COR-L47 (cell line): ENCODE results near the gene DDX31.
A peak's percentile ranks its signal among the peaks of the same experiment; 100 is the strongest.

Experiments used
- DNase-seq: peaks from one replicate; lab custom pipeline; 2025; lab: John Stamatoyannopoulos, UW

Gene DDX31

DNA sequence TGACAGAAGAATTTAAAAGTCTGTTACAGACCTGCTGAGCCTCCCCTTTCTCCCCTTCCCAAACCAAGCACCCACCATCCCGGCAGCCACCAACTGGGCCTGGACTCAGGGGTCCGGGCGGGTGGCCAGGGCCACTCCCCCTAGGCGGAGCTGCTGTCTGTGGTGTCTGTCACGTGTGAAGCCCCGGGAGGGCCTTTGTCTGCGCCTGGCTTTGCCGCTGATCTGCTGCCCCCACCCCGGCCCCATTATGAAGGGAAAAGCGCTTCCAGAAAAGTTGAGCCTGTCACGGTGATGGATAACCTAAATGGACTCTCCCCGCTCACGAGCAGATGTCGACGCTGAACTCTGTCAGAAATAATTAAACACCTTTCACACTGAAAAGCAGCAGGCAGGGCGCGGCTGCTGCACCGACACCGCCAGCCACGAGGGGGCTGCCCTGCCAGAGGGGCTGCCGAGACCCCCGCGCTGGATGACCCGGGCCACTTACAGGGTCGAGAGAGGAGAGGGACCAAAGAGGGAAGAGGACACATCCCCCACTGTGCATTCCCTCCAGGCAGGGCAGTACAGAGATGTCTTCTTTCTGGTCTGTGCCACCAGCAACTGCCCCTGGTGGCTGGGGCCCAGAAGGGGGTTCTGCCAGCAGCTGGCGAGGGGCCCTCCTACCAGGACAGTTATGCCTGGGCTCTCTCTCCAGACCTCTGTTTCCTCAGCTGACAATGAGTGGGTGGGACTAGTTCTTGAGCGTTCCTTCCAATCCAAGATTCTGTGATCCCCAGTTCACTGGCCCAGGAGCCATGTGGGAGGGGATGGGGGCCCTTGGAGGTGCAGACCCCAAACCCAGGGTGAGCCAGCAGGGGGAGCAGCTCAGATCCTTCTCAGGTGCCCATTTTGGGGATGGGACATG, 123.4 kb downstream of the DDX31 start:
- DNase-seq, result peak; percentile 89

DNA sequence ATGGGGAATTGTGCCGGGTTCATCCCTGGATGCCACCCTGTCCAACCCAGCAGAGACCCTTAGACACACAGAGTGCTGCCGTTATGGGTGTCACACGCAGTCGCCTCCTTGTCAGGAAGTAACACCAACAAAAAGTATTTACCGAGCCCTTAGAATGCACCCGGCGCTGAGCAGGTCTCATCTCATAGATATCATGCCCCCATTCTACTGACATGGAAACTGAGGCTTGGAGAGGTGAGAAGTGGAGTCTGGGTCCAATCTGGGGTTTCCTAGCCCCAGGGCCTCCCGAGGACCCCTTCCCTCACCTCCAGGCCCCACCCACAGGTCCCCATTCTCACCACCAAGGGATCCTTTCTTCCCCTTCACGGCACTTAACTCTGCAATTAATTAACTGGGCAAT, 124.2 kb downstream of the DDX31 start:
- DNase-seq, result no peak

DNA sequence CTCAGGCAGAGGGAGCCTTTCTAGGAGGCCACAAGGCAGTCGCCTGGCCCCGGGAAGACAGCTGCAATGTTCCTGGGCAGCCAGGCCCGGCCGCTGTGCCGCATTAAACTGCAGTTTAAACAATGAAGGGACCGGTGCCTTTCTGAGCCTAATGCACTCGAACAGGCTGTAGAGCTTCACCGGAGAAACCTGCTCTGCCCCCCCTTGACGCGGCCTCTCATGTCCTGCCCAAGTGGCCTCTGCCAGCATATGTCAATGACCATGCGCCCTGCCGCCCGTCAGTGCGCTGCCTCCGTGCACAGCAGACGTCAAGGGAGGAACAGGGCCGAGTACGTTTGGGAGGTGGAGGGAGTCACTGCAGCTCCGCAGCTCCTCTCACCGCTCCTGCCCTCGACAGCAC, 125.8 kb downstream of the DDX31 start:
- no peak for DNase-seq

DNA sequence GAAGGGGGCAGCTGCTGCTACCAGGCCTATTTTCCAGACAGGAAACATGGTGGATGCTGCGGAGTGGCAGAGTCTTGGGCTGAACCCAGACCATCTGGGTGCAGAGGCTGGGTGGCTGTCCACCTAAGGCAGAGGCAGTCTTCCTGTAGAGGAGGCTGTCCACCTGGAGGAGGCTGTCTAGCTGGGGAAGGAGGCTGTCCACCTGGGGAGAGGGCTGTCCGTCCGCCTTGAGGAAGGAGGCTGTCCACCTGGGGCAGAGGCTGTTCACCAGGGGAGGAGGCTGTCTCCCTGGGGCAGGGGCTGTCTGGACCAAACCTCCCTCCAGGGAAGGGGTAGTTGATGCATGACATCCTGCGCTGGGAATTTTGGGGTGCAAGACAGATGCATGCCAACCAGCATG, 126.5 kb downstream of the DDX31 start:
- DNase-seq, result no peak
